Posterior vena cava (tissue), 2 donors: ENCODE results near the gene FXYD5. TPM values are rescaled to one million over a fixed set of nuclear protein-coding genes. Genes with fewer than 3 reads are reported as not detected.
"Not testable (repeated sequence)": the region's sequence is repeated elsewhere in the genome, so short reads cannot be mapped to it uniquely, and the experiment has no call there.

ENCODE experiments used
- DNase-seq: peaks from one replicate; pipeline ENCODE4 v3.0.0-alpha.2; 2020; ENCODE audit warnings: low spot score
- intact Hi-C, 2 donors: fragments of 100-400 bp; cut with DNase I; formaldehyde crosslinking; loops; one replicate each; pipeline versions ENCODE4 v1.14.1 to v1.14.2; 2022 to 2023
- total RNA-seq, 2 donors: library from RNA; stranded (reverse); fragmentation: NEBNext Ultra II Directional; extraction: Animal tissue kit (Norgen Biotek cat#: 25700); gene quantifications; one replicate each; pipeline ENCODE4 v1.2.1, GENCODE V29; 2021
- donor health status: DM: yes; HTN: yes; CAD: no.
- donor health status: DM: yes; HTN: yes; CAD: no.

Gene FXYD5
- total RNA-seq, 2 donors from 2014 or later = 67.9 to 89.3 TPM

- intact Hi-C loops = no loop called here
- peak; percentile 31 for DNase-seq
Observed at GRCh38 chr19:35167251-35168119, 12.9 kb downstream of the FXYD5 start.

- intact Hi-C loops = no loop called here
- DNase-seq = no peak
Observed at GRCh38 chr19:35168196-35168595, 13.7 kb downstream of the FXYD5 start.

GRCh38 chr19:35169221-35169995 is 14.9 kb downstream of the FXYD5 start:
- intact Hi-C loops = no loop called here
- DNase-seq = no peak

GRCh38 chr19:35170359-35171061 is 16.0 kb downstream of the FXYD5 start:
- intact Hi-C loops = no loop called here
- DNase-seq = no peak

GRCh38 chr19:35171730-35172129 is 17.2 kb downstream of the FXYD5 start:
- DNase-seq = no peak
- intact Hi-C loops = no loop called here

- no peak for DNase-seq
- intact Hi-C loops = no loop called here
Observed at GRCh38 chr19:35174226-35174625, 19.7 kb downstream of the FXYD5 start.

- DNase-seq = no peak
- intact Hi-C loops = no loop called here
Observed at GRCh38 chr19:35176181-35176570, 21.6 kb downstream of the FXYD5 start.

- intact Hi-C loops = no loop called here
- no peak for DNase-seq
Observed at GRCh38 chr19:35177377-35178274, 23.1 kb downstream of the FXYD5 start.

- no peak for DNase-seq
- intact Hi-C loops = no loop called here
Observed at GRCh38 chr19:35178701-35179100, 24.2 kb downstream of the FXYD5 start.

- intact Hi-C loops = no loop called here
- no peak for DNase-seq
Observed at GRCh38 chr19:35179830-35180229, 25.3 kb downstream of the FXYD5 start.

GRCh38 chr19:35181387-35181786 is 26.9 kb downstream of the FXYD5 start:
- DNase-seq = no peak
- intact Hi-C loops = no loop called here

- no peak for DNase-seq
- intact Hi-C loops = no loop called here
Observed at GRCh38 chr19:35184267-35184666, 29.7 kb downstream of the FXYD5 start.

- no peak for DNase-seq
- intact Hi-C loops = no loop called here
Observed at GRCh38 chr19:35184884-35185283, 30.3 kb downstream of the FXYD5 start.

GRCh38 chr19:35194012-35194984 is 39.8 kb downstream of the FXYD5 start:
- intact Hi-C loops = no loop called here
- DNase-seq = no peak

GRCh38 chr19:35195830-35196229 is 41.3 kb downstream of the FXYD5 start:
- intact Hi-C loops = no loop called here
- no peak for DNase-seq

GRCh38 chr19:35196861-35197260 is 42.3 kb downstream of the FXYD5 start:
- intact Hi-C loops = not testable (repeated sequence)

GRCh38 chr19:35199481-35199880 is 44.9 kb downstream of the FXYD5 start:
- no peak for DNase-seq
- intact Hi-C loops = no loop called here

More at GRCh38 chr19:35196861-35197260, 42.3 kb downstream of the FXYD5 start:
- not testable (repeated sequence) for DNase-seq
